ENCODE data around the gene L1CAM. TPM values are rescaled to one million over a fixed set of nuclear protein-coding genes. Genes with fewer than 3 reads are reported as not detected.

The L1CAM gene
- total and polyA plus RNA-seq, 4 donors = 0.28 to 0.59 (median 0.39) TPM; not detected in 1

DNA sequence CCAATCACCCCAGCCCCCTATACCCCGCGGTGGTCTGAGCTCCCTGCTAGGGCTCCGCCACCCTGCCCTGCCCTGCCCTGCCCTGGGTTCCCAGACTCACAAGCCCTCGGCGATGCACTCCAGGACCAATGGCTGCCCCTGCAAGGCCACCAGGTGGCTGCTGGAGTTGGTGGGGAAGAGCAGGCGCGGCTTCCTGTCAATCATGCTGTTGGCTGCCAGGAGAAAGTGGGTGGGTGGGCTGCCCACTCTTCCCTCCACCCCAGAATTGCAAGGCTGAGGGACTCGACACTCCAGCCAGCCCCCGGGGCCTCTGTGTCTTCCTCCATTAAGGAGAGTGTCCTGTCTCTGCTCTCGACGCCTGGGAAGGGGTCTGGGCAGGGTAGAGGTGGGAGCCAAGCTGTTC lies 15.7 kb downstream of the L1CAM start:
- no peak for DNase-seq (ENCODE audit: low spot score)
- H3K27me3 ChIP-seq (ENCODE audit: control insufficient read depth in 4 of 4, insufficient read depth in 4 of 4, low read length in 3 of 4) = no peaks in the 10 kb centered on the region
- H3K36me3 ChIP-seq (ENCODE audit: control insufficient read depth in 4 of 4, insufficient read depth in 3 of 4, low read depth in 1 of 4, low read length in 3 of 4) = no peaks in the 10 kb centered on the region
- no peaks in the 10 kb centered on the region for H3K4me1 ChIP-seq (ENCODE audit: control insufficient read depth in 4 of 4, insufficient read depth in 4 of 4, low read length in 3 of 4)
- H3K27ac ChIP-seq (ENCODE audit: low read depth in 1 of 2, low read length in 2 of 2) = no peak overlapping the region
- no peaks in the 10 kb centered on the region for H3K9me3 ChIP-seq (ENCODE audit: control insufficient read depth in 4 of 4, low read length in 3 of 4)
- 70% methylated on average over 11 of the region's 11 CpGs for WGBS
- TF ChIP-seq HNF4A (conservative IDR thresholded peaks at IDR 0.05) (no peak), TAF1 (conservative IDR thresholded peaks at IDR 0.05) (no peak), SP1 (IDR thresholded peaks at IDR 0.05) (no peak), GABPA (IDR thresholded peaks at IDR 0.05 in 1 of 2, conservative IDR thresholded peaks at IDR 0.05 in 1 of 2) (no peak), NR2F2 (IDR thresholded peaks at IDR 0.05) (no peak), EGR1 (IDR thresholded peaks at IDR 0.05; ENCODE audit: low read depth in 2 of 2) (no peak), JUND (IDR thresholded peaks at IDR 0.05) (no peak)
- no peak overlapping the region for H3K9ac ChIP-seq (ENCODE audit: low read depth in 1 of 2, low read length in 2 of 2)
- H3K4me3 ChIP-seq (ENCODE audit: low read depth in 1 of 3, low read length in 3 of 3) = no peak overlapping the region

DNA sequence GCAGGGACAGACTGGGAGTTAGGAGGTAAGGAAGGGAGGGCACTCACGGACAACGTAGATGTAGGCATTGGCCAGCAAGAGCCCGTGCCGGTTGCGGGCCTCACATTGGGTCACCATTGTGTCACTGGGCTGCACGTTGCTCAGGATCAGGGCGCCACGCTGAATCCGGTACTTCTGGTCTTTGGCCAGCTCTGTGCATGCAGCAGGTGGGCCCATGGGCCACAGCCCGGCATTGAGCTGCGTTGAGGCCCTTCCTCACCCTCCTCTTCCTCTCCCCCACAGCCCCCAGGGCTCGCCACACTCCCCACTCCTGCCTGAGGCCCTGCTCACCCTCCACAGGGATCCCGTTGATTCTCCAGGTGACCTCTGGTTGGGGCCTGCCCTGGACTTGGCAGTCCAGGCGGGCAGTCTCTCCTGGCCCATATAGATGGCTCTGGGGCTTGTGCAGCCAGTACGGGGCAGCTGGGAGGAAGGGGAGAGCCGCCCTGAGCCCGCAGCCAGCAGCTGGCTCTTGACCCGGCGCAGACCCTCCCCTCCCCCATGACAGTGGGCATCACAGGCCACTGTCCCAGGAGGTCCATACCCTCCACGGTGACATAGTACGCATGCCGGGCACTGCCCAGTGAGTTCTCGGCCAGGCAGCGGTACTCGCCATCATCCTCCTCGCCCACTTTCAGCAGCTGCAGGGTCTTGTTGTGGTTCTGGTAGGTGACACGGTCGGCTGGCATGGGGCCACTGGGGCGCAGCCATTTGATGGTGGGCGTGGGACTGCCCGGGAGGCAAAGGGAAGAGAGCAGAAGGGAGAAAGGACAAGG lies 16.3 kb downstream of the L1CAM start:
- no peak overlapping the region for H3K9ac ChIP-seq (ENCODE audit: low read depth in 1 of 2, low read length in 2 of 2)
- H3K4me1 ChIP-seq (ENCODE audit: control insufficient read depth in 4 of 4, insufficient read depth in 4 of 4, low read length in 3 of 4) = no peaks in the 10 kb centered on the region
- WGBS = 86% methylated on average over 31 of the region's 31 CpGs
- H3K27ac ChIP-seq (ENCODE audit: low read depth in 1 of 2, low read length in 2 of 2) = no peak overlapping the region
- no peak for TF ChIP-seq JUND (IDR thresholded peaks at IDR 0.05)
- TF ChIP-seq YY1 (IDR thresholded peaks at IDR 0.05) = no peak
- no peak for TF ChIP-seq HNF4A (conservative IDR thresholded peaks at IDR 0.05)
- TF ChIP-seq, protein P1, sequence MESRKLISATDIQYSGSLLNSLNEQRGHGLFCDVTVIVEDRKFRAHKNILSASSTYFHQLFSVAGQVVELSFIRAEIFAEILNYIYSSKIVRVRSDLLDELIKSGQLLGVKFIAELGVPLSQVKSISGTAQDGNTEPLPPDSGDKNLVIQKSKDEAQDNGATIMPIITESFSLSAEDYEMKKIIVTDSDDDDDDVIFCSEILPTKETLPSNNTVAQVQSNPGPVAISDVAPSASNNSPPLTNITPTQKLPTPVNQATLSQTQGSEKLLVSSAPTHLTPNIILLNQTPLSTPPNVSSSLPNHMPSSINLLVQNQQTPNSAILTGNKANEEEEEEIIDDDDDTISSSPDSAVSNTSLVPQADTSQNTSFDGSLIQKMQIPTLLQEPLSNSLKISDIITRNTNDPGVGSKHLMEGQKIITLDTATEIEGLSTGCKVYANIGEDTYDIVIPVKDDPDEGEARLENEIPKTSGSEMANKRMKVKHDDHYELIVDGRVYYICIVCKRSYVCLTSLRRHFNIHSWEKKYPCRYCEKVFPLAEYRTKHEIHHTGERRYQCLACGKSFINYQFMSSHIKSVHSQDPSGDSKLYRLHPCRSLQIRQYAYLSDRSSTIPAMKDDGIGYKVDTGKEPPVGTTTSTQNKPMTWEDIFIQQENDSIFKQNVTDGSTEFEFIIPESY (IDR thresholded peaks at IDR 0.05) = no peak
- TF ChIP-seq, protein P2, sequence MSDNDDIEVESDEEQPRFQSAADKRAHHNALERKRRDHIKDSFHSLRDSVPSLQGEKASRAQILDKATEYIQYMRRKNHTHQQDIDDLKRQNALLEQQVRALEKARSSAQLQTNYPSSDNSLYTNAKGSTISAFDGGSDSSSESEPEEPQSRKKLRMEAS (IDR thresholded peaks at IDR 0.05) = no peak
- TF ChIP-seq HNF4G (IDR thresholded peaks at IDR 0.05) = no peak
- TF ChIP-seq, protein P3, sequence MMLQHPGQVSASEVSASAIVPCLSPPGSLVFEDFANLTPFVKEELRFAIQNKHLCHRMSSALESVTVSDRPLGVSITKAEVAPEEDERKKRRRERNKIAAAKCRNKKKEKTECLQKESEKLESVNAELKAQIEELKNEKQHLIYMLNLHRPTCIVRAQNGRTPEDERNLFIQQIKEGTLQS (IDR thresholded peaks at IDR 0.05) = no peak
- TF ChIP-seq FOXA2 (IDR thresholded peaks at IDR 0.05) = no peak
- TF ChIP-seq, protein P4, sequence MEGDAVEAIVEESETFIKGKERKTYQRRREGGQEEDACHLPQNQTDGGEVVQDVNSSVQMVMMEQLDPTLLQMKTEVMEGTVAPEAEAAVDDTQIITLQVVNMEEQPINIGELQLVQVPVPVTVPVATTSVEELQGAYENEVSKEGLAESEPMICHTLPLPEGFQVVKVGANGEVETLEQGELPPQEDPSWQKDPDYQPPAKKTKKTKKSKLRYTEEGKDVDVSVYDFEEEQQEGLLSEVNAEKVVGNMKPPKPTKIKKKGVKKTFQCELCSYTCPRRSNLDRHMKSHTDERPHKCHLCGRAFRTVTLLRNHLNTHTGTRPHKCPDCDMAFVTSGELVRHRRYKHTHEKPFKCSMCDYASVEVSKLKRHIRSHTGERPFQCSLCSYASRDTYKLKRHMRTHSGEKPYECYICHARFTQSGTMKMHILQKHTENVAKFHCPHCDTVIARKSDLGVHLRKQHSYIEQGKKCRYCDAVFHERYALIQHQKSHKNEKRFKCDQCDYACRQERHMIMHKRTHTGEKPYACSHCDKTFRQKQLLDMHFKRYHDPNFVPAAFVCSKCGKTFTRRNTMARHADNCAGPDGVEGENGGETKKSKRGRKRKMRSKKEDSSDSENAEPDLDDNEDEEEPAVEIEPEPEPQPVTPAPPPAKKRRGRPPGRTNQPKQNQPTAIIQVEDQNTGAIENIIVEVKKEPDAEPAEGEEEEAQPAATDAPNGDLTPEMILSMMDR (IDR thresholded peaks at IDR 0.05; ENCODE audit: low read depth, low read length, missing input control) = no peak
- TF ChIP-seq RXRA (IDR thresholded peaks at IDR 0.05) = no peak
- no peak for TF ChIP-seq NR2F2 (IDR thresholded peaks at IDR 0.05)
- no peak for TF ChIP-seq SP1 (IDR thresholded peaks at IDR 0.05)
- no peak for TF ChIP-seq EGR1 (IDR thresholded peaks at IDR 0.05; ENCODE audit: low read depth in 2 of 2)
- H3K4me3 ChIP-seq (ENCODE audit: low read depth in 1 of 3, low read length in 3 of 3) = no peak overlapping the region
- no peaks in the 10 kb centered on the region for H3K36me3 ChIP-seq (ENCODE audit: control insufficient read depth in 4 of 4, insufficient read depth in 3 of 4, low read depth in 1 of 4, low read length in 3 of 4)
- no peaks in the 10 kb centered on the region for H3K27me3 ChIP-seq (ENCODE audit: control insufficient read depth in 4 of 4, insufficient read depth in 4 of 4, low read length in 3 of 4)
- DNase-seq (ENCODE audit: low spot score) = no peak
- H3K9me3 ChIP-seq (ENCODE audit: control insufficient read depth in 4 of 4, low read length in 3 of 4) = no peaks in the 10 kb centered on the region
